ENCODE measurements around the gene FLT1. TPM values are rescaled to one million over a fixed set of nuclear protein-coding genes. Genes with fewer than 3 reads are reported as not detected.

FLT1 gene
- total RNA-seq, 1 donor from 2014 or later, result 72.4 TPM

- no peaks in the 10 kb centered on the region for H3K36me3 ChIP-seq
- H3K27ac ChIP-seq, result no peak overlapping the region
- no peak for TF ChIP-seq CTCF (IDR thresholded peaks at IDR 0.05)
- ATAC-seq (no peak), DNase-seq (no peak)
- no peak overlapping the region for H3K4me3 ChIP-seq
- no peaks in the 10 kb centered on the region for H3K27me3 ChIP-seq
- H3K4me1 ChIP-seq, result no peaks in the 10 kb centered on the region
- H3K9me3 ChIP-seq, result no peaks in the 10 kb centered on the region
- intact Hi-C loops (cut with DNase I), result no loop called here
These were observed 21.9 kb downstream of the FLT1 start for GRCh38 chr13:28473044-28473443.

- Histone ChIP-seq H3K4me3 (no peak overlapping the region), H3K27me3 (no peaks in the 10 kb centered on the region), H3K9me3 (no peaks in the 10 kb centered on the region), H3K36me3 (no peaks in the 10 kb centered on the region), H3K4me1 (no peaks in the 10 kb centered on the region), H3K27ac (no peak overlapping the region)
- no peak for DNase-seq
- ATAC-seq, result peak; percentile 62
- intact Hi-C loops (cut with DNase I), result no loop called here
- TF ChIP-seq CTCF (IDR thresholded peaks at IDR 0.05), result no peak
These were observed 23.5 kb downstream of the FLT1 start for GRCh38 chr13:28471421-28471820.

GRCh38 chr13:28470296-28470695 is 24.6 kb downstream of the FLT1 start:
- Histone ChIP-seq H3K4me1 (no peaks in the 10 kb centered on the region), H3K4me3 (no peak overlapping the region), H3K27ac (no peak overlapping the region), H3K27me3 (no peaks in the 10 kb centered on the region), H3K9me3 (no peaks in the 10 kb centered on the region), H3K36me3 (no peaks in the 10 kb centered on the region)
- TF ChIP-seq CTCF (IDR thresholded peaks at IDR 0.05), result no peak
- ATAC-seq (no peak), DNase-seq (no peak)
- intact Hi-C loops (cut with DNase I), result no loop called here

- TF ChIP-seq CTCF (IDR thresholded peaks at IDR 0.05), result no peak
- DNase-seq (no peak), ATAC-seq (no peak)
- no peaks in the 10 kb centered on the region for H3K9me3 ChIP-seq
- H3K4me1 ChIP-seq, result no peaks in the 10 kb centered on the region
- H3K4me3 ChIP-seq, result no peak overlapping the region
- intact Hi-C loops (cut with DNase I), result no loop called here
- no peak overlapping the region for H3K27ac ChIP-seq
- no peaks in the 10 kb centered on the region for H3K27me3 ChIP-seq
- H3K36me3 ChIP-seq, result no peaks in the 10 kb centered on the region
These were observed 25.6 kb downstream of the FLT1 start for GRCh38 chr13:28469316-28469715.

- intact Hi-C loops (cut with DNase I), result no loop called here
- no peak overlapping the region for H3K4me3 ChIP-seq
- no peaks in the 10 kb centered on the region for H3K27me3 ChIP-seq
- DNase-seq, result no peak
- peak; percentile 80 for ATAC-seq
- no peaks in the 10 kb centered on the region for H3K9me3 ChIP-seq
- H3K4me1 ChIP-seq, result no peaks in the 10 kb centered on the region
- no peaks in the 10 kb centered on the region for H3K36me3 ChIP-seq
- TF ChIP-seq CTCF (IDR thresholded peaks at IDR 0.05), result no peak
- H3K27ac ChIP-seq, result no peak overlapping the region
These were observed 26.7 kb downstream of the FLT1 start for GRCh38 chr13:28468023-28468915.
